Peyer's patch (tissue), 4 donors: Measurements from ENCODE around the gene SMAD6.

ENCODE experiments used
- POLR2A ChIP-seq, 2 donors: fragments of 450-650 bp; IDR thresholded peaks; one replicate each; pipeline ENCODE4 v1.5.1; 2017; ENCODE audit warnings: antibody characterized with exemption in 2 of 2, mild to moderate bottlenecking in 2 of 2, moderate library complexity in 2 of 2
- TF ChIP-seq, protein P1 (sequence below), 6 experiments: fragments of 450-650 bp in 4 of 6; fragments of 200-600 bp in 2 of 6; sonication (generic) in 1 of 6; IDR thresholded peaks; one replicate each; pipeline ENCODE4 v1.5.1; 2017 to 2019; ENCODE audit warnings: antibody characterized with exemption in 6 of 6, mild to moderate bottlenecking in 3 of 6, moderate library complexity in 1 of 6

DNA sequence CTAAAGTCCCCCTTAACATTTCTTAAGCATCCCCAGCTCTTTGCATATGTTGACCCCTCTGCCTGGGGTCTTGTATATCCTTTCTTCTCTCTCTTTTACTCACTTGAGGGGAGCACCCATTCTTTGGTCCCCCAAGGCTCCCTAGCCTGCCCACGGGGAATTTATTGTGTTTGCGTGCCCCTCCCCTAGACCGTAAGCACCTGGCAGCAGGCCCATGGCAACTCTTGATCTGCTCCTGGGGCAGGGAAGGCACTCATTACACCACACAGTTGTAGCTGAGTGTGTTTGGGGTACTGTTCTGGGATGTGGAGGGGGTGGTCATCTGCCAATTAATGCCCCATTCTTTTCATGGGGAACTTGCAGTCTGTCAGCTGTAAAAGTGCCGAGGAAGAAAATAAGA lies 27.3 kb upstream of the SMAD6 start:
- TF ChIP-seq, protein P1, sequence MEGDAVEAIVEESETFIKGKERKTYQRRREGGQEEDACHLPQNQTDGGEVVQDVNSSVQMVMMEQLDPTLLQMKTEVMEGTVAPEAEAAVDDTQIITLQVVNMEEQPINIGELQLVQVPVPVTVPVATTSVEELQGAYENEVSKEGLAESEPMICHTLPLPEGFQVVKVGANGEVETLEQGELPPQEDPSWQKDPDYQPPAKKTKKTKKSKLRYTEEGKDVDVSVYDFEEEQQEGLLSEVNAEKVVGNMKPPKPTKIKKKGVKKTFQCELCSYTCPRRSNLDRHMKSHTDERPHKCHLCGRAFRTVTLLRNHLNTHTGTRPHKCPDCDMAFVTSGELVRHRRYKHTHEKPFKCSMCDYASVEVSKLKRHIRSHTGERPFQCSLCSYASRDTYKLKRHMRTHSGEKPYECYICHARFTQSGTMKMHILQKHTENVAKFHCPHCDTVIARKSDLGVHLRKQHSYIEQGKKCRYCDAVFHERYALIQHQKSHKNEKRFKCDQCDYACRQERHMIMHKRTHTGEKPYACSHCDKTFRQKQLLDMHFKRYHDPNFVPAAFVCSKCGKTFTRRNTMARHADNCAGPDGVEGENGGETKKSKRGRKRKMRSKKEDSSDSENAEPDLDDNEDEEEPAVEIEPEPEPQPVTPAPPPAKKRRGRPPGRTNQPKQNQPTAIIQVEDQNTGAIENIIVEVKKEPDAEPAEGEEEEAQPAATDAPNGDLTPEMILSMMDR (IDR thresholded peaks at IDR 0.05): no peak
- no peak for TF ChIP-seq POLR2A (IDR thresholded peaks at IDR 0.05)
